ENCODE measurements around the gene MYH6. TPM values are rescaled to one million over a fixed set of nuclear protein-coding genes. Genes with fewer than 3 reads are reported as not detected.

The MYH6 gene
- total RNA-seq, 1 experiment from 2014 or later: not detected

DNA sequence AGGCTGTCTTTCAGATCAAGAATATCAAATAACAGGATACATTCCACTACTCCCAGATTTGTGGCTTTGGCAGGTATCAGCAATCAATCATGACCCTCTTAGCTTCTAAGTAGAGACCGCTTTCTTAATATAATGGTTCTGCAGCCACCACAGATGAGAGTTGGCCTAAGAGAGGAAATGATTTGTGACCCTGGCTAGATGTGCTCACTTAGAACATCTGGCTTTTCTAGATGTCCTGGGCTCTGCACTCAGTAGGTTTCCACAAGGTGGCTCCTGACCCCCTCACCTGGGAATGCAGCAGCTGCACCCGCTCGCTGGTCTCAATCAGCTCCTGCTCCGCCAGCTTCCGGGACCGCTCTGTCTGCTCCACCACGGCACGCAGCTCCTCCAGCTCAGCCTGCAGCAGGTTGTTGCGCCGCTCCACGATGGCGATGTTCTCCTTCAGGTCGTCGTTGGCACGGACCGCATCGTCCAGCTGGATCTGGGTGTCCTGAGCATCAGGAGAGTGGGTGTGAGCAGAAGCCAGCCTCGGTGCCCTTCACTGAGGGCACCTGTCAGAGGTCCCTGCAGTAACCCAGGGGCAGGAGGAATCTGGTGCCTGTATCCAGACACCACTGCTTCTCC is 22.3 kb downstream of the MYH6 start:
- Histone ChIP-seq H3K4me3 (ENCODE audit: low read depth, low read length, poor library complexity, severe bottlenecking) (no peak overlapping the region), H3K27me3 (replicated peaks; ENCODE audit: insufficient read depth, low read depth, low read length, poor library complexity) (peaks cover under 1% of the 10 kb centered on the region), H3K4me1 (ENCODE audit: insufficient read depth, low read length, poor library complexity, severe bottlenecking) (no peaks in the 10 kb centered on the region), H3K27ac (ENCODE audit: low read depth, low read length, poor library complexity, severe bottlenecking) (no peak overlapping the region), H3K36me3 (ENCODE audit: insufficient read depth, low read length, poor library complexity, severe bottlenecking) (no peaks in the 10 kb centered on the region), H3K9me3 (ENCODE audit: low read depth, low read length, poor library complexity, severe bottlenecking) (no peaks in the 10 kb centered on the region)
- POLR2A ChIA-PET (ENCODE audit: low non-redundant PET): no interaction called here
- no peak for DNase-seq (ENCODE audit: low spot score)
- no TSS peak for BruUV-seq (replicated peaks)
- intact Hi-C loops (cut with micrococcal nuclease; ENCODE audit: unreplicated experiment): no loop called here
- CTCF ChIA-PET: no interaction called here
- no peak for TF ChIP-seq EZH2 (IDR thresholded peaks at IDR 0.05; ENCODE audit: borderline replicate concordance, low read depth, low read length, poor library complexity, severe bottlenecking)
- TF ChIP-seq, protein P1, sequence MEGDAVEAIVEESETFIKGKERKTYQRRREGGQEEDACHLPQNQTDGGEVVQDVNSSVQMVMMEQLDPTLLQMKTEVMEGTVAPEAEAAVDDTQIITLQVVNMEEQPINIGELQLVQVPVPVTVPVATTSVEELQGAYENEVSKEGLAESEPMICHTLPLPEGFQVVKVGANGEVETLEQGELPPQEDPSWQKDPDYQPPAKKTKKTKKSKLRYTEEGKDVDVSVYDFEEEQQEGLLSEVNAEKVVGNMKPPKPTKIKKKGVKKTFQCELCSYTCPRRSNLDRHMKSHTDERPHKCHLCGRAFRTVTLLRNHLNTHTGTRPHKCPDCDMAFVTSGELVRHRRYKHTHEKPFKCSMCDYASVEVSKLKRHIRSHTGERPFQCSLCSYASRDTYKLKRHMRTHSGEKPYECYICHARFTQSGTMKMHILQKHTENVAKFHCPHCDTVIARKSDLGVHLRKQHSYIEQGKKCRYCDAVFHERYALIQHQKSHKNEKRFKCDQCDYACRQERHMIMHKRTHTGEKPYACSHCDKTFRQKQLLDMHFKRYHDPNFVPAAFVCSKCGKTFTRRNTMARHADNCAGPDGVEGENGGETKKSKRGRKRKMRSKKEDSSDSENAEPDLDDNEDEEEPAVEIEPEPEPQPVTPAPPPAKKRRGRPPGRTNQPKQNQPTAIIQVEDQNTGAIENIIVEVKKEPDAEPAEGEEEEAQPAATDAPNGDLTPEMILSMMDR (conservative IDR thresholded peaks at IDR 0.05; ENCODE audit: low read depth, low read length): no peak

DNA sequence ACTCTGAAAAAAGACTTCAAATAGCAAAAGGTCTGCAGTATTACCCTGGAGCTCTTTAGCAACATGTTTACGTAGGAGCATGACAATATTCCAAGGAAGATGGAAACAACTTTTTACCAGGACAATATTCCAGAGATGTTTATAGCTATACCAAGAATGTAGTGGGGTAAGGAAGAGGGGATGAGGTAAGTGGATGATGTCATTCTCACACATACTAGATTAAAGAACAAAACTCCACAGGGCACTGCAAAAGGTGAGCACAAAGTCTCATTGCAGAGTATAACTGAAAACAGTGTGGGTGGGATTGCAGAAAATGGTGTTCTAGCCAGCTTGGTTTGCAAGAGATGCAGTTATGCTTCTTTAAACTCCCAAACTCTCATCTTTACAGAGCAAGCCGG is 22.8 kb downstream of the MYH6 start:
- CTCF ChIA-PET: no interaction called here
- POLR2A ChIA-PET (ENCODE audit: low non-redundant PET): no interaction called here
- intact Hi-C loops (cut with micrococcal nuclease; ENCODE audit: unreplicated experiment): no loop called here
- BruUV-seq (replicated peaks): no TSS peak
- TF ChIP-seq EZH2 (IDR thresholded peaks at IDR 0.05; ENCODE audit: borderline replicate concordance, low read depth, low read length, poor library complexity, severe bottlenecking): no peak
- TF ChIP-seq, protein P1 (conservative IDR thresholded peaks at IDR 0.05; ENCODE audit: low read depth, low read length): no peak
- no peak overlapping the region for H3K27ac ChIP-seq (ENCODE audit: low read depth, low read length, poor library complexity, severe bottlenecking)
- no peak for DNase-seq (ENCODE audit: low spot score)
- no peak overlapping the region for H3K4me3 ChIP-seq (ENCODE audit: low read depth, low read length, poor library complexity, severe bottlenecking)
- no peaks in the 10 kb centered on the region for H3K27me3 ChIP-seq (replicated peaks; ENCODE audit: insufficient read depth, low read depth, low read length, poor library complexity)
- no peaks in the 10 kb centered on the region for H3K36me3 ChIP-seq (ENCODE audit: insufficient read depth, low read length, poor library complexity, severe bottlenecking)
- no peaks in the 10 kb centered on the region for H3K4me1 ChIP-seq (ENCODE audit: insufficient read depth, low read length, poor library complexity, severe bottlenecking)
- no peaks in the 10 kb centered on the region for H3K9me3 ChIP-seq (ENCODE audit: low read depth, low read length, poor library complexity, severe bottlenecking)

DNA sequence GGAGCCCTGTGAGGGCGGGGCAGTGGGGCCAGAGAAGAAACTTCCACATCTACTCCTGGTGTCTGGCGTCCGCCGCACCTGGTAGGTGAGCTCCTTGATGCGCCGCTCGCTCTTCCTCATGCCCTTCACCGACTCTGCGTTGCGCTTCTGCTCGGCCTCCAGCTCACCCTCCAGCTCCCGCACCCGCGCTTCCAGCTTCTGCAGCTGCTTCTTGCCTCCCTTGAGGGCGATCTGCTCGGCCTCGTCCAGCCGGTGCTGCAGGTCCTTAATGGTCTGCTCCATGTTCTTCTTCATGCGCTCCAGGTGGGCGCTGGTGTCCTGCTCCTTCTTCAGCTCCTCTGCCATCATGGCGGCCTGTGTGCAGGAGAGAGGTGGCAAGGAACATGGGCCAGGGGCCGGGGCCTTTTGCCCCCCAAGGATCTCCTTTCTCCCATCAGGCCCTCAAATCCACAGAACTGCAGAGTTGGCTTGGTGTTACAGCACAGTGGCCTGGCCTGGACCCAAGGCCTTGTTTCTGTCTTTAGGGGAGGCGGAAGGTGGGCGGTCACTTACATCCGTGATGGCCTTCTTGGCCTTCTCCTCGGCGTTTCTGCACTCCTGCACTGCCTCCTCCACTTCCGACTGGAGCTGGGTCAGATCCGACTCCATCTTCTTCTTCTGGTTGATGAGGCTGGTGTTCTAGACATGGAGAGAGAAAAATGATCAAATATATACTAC is 23.6 kb downstream of the MYH6 start:
- DNase-seq (ENCODE audit: low spot score): no peak
- Histone ChIP-seq H3K4me3 (ENCODE audit: low read depth, low read length, poor library complexity, severe bottlenecking) (no peak overlapping the region), H3K9me3 (ENCODE audit: low read depth, low read length, poor library complexity, severe bottlenecking) (no peaks in the 10 kb centered on the region), H3K27ac (ENCODE audit: low read depth, low read length, poor library complexity, severe bottlenecking) (no peak overlapping the region), H3K4me1 (ENCODE audit: insufficient read depth, low read length, poor library complexity, severe bottlenecking) (no peaks in the 10 kb centered on the region), H3K27me3 (replicated peaks; ENCODE audit: insufficient read depth, low read depth, low read length, poor library complexity) (no peaks in the 10 kb centered on the region), H3K36me3 (ENCODE audit: insufficient read depth, low read length, poor library complexity, severe bottlenecking) (no peaks in the 10 kb centered on the region)
- intact Hi-C loops (cut with micrococcal nuclease; ENCODE audit: unreplicated experiment): loop anchor here (5.0 kb wide), 1 partner anchor 117 kb away; no protein-coding TSS in a partner anchor
- TF ChIP-seq EZH2 (IDR thresholded peaks at IDR 0.05; ENCODE audit: borderline replicate concordance, low read depth, low read length, poor library complexity, severe bottlenecking): no peak
- TF ChIP-seq, protein P1 (conservative IDR thresholded peaks at IDR 0.05; ENCODE audit: low read depth, low read length): no peak
- ChIA-PET CTCF (no interaction called here), POLR2A (ENCODE audit: low non-redundant PET) (interaction anchor here (0.7 kb wide), 1 partner anchor 9 kb away, joined by 7 read pairs; no protein-coding TSS in a partner anchor)
- no TSS peak for BruUV-seq (replicated peaks)

Measured in A673 (cell line).